GM21528 (cell line): ENCODE results near the gene TEX51.

Source experiments
- ATAC-seq: cut with Tn5 transposase; IDR thresholded peaks from one replicate; pipeline ENCODE4 v1.9.1; 2021; ENCODE audit warnings: mild to moderate bottlenecking, moderate library complexity; ENCODE audit not compliant: unreplicated experiment, low FRiP score

TEX51 gene

DNA sequence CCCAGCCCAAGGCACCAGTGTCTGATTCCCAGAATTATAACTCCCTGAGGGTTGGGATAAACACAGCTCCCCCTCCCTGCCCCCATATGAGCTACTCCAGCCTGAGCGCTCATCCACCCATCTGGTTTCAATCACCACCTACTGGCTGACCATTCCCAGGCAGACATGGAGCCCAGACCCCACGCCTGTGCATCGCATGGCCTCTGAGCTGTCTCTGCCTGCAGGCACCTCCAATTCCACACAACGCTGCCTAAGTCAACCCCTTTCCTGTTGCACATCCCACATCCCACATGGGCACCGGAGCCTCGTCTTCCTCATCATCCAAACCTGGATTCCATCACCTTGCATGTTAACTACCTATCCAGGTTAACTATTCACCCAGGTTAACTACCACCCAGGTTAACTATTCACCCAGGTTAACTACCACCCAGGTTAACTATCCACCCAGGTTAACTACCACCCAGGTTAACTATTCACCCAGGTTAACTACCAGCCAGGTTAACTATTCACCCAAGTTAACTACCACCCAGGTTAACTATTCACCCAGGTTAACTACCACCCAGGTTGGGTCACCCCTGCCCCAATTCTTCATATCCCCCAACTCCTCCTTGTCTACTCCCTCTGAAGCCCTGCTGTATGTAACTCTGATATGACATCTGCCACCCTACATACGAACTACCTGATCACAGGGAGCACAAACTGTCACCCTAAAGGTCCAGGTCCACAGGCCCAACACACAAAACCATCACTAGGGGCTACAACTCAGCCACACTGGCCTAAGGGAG is 47.8 kb downstream of the TEX51 start:
- no peak for ATAC-seq

DNA sequence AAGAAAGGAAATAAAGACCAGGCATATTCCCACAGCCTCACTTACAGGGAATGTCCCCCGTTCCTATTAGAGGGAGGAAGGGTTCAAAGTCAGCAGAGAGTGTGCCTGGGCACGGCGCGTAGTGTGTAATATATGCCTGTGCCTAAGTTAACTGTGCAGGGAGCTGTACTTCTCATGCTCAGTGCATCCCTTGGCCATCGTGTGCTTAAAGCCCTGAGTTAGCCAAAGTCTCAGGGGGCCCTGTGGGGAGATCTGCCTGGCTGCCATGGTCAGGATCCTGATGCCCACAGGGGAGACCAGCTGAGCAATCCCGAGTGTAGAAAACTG is 48.4 kb downstream of the TEX51 start:
- ATAC-seq = no peak

DNA sequence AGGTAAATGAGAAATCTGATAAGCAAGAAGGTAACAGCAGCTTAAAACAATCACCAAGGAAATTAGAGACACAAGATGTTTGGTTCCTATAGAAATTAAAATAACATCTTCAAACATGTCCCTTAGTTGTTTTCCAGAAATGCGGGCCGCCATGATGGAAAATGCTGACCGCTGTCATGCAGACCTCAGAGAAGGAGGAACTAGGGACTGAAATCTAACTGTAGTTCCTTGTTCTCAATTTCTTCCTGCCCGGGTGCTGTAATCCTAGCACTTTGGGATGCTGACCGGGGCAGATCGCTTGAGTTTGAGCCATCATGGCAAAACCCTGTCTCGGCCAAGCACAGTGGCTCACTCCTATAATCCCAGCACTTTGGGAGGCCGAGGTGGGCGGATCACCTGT is 51.1 kb downstream of the TEX51 start:
- ATAC-seq = no peak

DNA sequence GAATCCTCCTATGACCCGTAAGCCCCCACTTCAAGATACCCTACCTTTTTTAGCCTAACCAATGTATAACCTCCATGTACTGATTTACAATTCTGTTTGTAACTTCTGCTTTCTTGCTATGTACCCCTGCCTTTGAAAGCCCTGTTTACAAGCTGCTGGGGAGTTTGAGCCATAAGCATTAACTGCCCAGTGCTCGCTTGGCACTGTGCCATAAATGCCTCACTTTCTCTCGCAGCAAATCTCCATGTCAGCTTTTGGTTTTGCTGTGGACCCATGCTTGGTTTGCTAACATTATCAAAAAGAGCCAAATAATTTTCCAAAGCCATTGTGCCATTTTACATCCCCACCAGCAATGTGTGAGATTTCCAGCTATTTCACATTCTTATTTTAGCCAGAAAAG is 51.8 kb downstream of the TEX51 start:
- ATAC-seq = no peak
